HG02852 (cell line): ENCODE measurements around the gene FAM217B.
A peak's percentile ranks its signal among the peaks of the same experiment; 100 is the strongest.

ENCODE experiments used
- ATAC-seq: cut with Tn5 transposase; IDR thresholded peaks from one replicate; pipeline ENCODE4 v1.9.1; 2021; ENCODE audit warnings: mild to moderate bottlenecking, moderate library complexity; ENCODE audit not compliant: unreplicated experiment

The FAM217B gene

GRCh38 chr20:59940129-59940955 is at the start of gene FAM217B, which contains the start of gene PPP1R3D:
Gene FAM217B, plus strand, starts transcription at chr20:59940389. Its CDS starts 3,555 bp downstream, at chr20:59943944.
Gene PPP1R3D, minus strand, starts transcription at chr20:59940305. Its CDS starts 374 bp downstream, at chr20:59939931.
- ATAC-seq = peak; percentile 96

DNA sequence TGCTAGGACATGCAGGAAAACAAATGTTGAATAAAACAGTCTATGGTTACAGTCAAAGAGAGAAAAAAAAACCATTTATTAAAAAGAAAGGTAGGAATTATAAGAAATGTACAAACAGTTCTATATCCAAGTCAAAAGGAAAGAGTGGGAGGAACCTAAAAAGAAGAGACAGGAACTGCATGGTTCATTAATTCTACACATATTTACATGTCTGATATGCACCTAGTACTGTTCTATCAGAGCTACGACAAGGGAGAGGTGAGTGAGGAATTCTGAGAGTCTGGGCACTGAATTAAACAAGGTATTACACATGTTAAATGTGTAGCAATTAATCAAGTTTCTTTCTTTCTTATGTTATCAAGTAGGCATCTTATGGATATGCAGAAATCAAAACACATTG is 48.6 kb upstream of the FAM217B start:
- no peak for ATAC-seq

GRCh38 chr20:59895908-59896307 is 44.3 kb upstream of the FAM217B start:
- no peak for ATAC-seq

GRCh38 chr20:59902470-59902869 is 37.7 kb upstream of the FAM217B start:
- no peak for ATAC-seq

DNA sequence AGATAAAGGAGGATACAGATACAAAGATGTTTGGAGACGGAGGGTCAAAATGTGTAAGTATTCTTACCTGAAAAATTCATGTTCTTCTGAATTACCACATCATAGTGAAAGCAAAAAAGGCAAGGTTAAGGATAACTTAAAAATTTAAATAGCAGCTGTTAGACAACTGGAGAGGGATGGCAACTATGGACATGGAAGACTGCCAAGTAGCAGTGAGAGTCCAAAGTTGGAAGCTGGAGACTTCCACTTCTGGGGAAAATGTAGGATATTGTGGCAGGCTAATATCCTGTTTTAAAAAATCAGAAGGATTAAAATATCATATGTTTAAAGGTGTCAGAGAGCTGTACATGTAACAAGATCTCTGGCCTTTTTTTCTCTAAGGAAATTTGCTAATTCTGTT is 36.6 kb upstream of the FAM217B start:
- no peak for ATAC-seq

DNA sequence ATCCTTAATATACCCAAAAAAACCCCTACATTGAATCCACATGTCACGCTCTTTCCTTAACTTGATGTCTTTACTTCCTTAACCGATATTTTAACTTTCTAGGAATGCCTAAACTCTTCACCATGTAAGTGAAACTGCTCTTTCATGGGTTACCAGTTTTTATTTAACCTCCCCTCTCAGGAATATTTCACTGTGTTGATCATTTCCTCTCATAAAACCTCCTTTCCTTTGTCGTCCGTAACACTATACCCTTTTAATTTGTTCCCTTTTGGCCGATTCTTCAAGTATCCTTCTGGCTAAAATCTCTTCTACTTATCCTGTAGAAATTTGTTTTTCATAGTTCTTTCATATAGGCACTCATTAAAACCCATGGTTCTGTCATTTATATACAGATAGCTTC is 31.3 kb upstream of the FAM217B start:
- no peak for ATAC-seq

DNA sequence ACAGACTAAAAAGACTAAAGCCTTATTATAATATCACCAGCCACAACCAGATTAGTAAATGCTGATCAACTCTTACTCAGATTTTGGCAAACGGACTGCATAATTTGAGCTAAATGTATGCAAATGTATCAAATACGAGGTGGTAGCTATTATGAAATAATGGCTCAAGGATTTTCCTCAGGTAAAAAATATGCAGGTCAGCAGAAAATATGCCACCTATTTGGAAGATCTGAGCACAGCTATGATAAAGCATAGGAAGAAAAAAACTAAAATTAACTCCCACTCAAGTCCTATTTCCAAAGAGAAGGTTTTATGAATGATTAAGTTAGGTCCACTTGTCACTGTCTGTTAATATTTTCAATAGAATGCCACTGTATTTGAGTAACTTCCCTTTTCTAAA is 29.1 kb upstream of the FAM217B start:
- ATAC-seq = no peak

DNA sequence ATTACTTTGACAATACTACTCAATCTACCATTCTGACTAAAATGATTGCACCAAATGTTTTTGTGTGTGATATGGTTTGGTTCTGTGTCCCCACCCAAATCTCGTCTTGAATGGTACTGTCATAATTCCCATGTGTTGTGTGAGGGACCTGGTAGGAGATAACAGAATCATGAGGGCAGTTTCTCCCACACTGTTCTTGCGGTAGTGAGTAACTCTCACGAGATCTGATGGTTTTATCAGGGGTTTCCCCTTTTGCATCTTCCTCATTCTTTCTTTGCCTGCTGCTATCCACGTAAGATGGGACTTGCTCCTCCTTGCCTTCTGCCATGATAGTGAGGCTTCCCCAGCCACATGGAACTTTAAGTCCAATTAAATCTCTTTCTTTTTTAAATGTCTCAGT is 27.6 kb upstream of the FAM217B start:
- ATAC-seq = no peak

DNA sequence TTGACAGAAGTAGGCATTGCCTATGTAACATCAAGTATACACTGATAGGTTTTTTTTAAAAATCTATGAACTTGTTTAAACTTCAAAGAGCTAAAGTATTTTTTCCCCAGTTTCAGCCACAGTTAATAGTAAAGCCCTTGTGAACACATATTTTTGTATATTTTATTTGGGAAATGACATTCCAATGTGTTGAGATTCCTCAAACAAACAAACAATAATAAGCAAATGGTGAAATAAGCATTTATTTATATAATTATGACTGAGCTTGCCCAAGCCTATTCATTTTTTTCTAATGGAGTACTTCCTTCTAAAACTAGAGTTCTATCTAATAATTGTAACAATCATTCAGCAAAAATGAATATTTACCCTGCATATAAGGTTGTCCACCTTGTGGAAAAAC is 19.2 kb upstream of the FAM217B start:
- ATAC-seq = no peak

- ATAC-seq = no peak
These were observed 16.7 kb upstream of the FAM217B start for GRCh38 chr20:59923514-59923913.

DNA sequence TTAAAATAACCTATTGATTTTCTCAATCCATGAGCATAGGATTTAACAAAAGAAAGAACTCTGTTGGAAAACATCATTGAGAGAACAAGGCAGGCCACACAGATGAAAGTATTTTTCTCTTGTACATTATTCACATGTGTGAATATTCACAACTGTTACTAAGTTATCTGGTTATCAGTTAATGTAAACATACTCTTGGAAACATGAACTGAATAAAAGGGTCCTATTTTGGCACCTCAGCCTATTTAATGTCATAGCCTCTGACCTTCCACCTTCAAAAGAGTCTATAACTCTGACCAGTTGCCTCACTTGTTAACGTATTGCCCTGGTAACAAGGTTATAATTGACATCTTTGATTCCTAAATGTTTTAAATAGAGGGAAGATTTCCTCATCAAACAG is 14.8 kb upstream of the FAM217B start:
- no peak for ATAC-seq

GRCh38 chr20:59925899-59926298 is 14.3 kb upstream of the FAM217B start:
- ATAC-seq = no peak

GRCh38 chr20:59931511-59932312 is 8.5 kb upstream of the FAM217B start:
- no peak for ATAC-seq

DNA sequence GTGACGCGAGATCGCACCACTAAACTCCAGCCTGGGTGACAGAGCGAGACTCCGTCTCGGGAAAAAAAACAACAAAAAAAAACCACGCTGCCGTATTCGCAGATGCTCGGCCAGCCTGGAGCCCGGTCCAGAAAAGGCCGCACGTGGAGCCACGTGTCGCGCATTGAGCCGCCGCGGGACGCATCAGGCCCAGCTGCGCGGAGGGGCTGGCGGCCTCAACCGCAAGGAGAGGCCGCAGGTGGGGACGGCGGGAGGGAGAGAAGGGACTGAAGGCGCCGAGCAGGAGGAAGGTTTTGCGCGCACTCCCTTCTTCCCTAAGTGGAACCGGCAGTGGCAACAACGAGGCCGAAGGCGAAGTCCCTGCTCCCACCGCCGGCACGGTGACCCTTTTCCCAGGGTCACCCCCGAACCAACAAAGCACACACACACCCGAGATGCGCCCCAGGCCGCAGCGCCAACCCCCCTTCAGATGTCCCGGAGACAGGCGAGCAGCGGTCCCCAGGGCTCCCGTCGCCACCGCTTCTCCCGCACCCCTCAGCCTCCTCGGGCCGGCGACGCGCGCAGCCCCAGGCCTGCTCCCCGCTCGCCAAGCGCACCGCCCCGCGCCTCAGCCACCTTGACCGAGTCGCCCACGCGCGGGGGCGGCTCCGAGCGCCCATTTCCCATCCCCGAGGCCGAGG is 7.4 kb upstream of the FAM217B start:
- ATAC-seq = no peak

DNA sequence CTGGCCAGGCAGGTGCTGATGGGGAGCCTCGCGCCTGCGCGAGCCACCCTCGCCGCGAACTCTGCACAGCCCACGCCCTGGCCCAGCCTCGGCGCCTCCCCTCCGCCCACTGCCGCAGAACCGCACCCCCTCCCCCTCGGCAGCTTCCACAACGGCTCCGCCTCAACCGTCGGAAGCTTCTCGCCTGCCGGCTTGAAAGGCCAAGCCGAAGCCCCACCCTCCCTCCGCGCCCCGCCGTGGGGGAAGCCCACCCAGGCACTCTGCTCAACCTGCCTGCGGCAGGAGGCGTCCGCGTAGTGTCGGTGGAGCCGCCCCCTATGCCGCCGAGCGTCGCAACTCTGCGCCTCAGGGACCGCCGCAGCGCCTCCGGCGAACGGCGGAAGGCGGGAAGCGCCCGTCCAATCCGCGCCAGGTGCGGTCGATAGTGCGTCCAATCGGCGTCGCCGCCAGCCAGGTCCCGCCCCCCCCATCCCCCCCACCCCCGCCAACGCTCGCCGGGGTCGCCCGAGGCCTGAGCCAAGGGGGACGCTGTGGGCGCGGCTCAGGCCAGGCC is 6.8 kb upstream of the FAM217B start, which contains the start of gene SYCP2:
Gene SYCP2, minus strand, starts transcription at position 342 of the 553 bp plus-strand sequence. CDS start 11,224 bp downstream, outside the sequence.
- ATAC-seq = peak; percentile 34

DNA sequence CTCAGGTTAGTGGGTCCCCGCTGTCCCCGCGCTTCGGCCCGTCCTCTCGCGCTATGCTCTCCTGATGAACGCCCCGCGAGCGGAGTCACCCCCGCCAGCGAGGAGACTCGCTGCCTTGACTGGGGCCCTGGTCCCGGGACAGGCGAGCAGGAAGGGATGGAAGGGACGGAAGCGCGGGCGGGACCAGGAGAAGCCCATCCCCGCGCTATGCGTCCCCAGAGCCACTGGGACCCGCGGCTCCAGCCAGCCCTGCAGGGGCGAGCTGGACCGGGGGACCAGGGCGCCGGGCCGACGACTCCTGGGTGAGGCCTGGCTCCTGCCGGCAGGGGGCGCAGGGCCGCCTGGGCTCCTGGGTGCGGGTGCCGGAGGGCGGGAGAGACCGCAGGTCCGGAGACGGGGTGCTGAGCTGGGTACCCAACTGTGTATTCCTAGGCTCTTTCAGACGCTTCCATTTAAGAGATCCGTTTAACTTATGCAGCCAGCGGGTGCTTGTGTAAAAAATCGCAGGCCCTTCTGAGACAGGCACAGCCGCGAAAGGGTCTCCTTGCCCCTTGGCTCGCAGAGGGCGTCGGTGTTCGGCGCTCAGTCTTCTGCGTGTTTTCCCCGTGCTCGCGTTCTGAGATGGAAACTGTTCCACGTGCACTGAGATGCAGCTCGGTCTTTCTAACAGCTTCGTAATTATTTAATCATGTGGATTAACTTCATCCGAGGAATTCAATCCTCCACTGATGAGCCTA is 6.2 kb upstream of the FAM217B start:
- peak; percentile 88 for ATAC-seq

GRCh38 chr20:59935457-59936185 is 4.6 kb upstream of the FAM217B start:
- ATAC-seq = no peak

DNA sequence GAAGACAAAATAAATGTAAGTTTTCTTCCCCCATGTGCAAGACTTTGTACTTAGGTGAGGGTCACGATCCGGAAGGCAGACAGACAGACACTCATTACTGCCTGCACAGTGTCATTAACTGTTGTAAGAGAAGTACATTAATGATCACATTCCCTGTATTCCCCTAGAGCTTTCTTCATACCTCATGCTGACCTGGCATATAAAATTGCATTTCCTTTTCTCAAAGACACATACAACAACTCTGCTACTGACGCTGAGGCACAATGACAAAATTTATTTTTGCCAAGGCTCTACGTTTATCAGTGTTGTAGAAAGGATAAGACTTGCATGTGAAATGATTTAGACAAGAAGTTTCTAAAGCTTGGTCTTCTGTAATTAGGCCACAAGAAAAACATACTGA is 3.8 kb upstream of the FAM217B start:
- no peak for ATAC-seq

- ATAC-seq = no peak
These were observed 3.0 kb upstream of the FAM217B start for GRCh38 chr20:59937150-59937549.

- no peak for ATAC-seq
These were observed 2.0 kb upstream of the FAM217B start for GRCh38 chr20:59938221-59938620.
